Loucy (cell line): ENCODE results near the gene CCM2L.

Source experiments
- H2AFZ ChIP-seq: fragments of 200-600 bp; sonication (generic); 2 replicates; pipeline ENCODE4 v1.6.0; 2016; ENCODE audit warnings: antibody characterized with exemption, mild to moderate bottlenecking, low read length, moderate library complexity
- H3F3A ChIP-seq: fragments of 200-600 bp; 2 replicates; pipeline ENCODE4 v1.6.0; 2016; ENCODE audit warnings: antibody characterized with exemption, low read depth, mild to moderate bottlenecking
- H3K27me3 ChIP-seq: fragments of 200-600 bp; sonication (generic); 2 replicates; pipeline ENCODE4 v1.6.1; 2014; ENCODE audit warnings: low read length, mild to moderate bottlenecking; ENCODE audit not compliant: insufficient read depth, poor library complexity, severe bottlenecking
- H3K36me3 ChIP-seq: fragments of 200-600 bp; sonication (generic); 2 replicates; pipeline ENCODE4 v1.6.1; 2016; ENCODE audit warnings: low read length; ENCODE audit not compliant: insufficient read depth
- H3K4me1 ChIP-seq: fragments of 200-600 bp; sonication (generic); 2 replicates; pipeline ENCODE4 v1.5.1; 2014; ENCODE audit warnings: low read length, mild to moderate bottlenecking; ENCODE audit not compliant: insufficient read depth, poor library complexity, severe bottlenecking
- H3K4me2 ChIP-seq: fragments of 200-600 bp; sonication (generic); 2 replicates; pipeline ENCODE4 v1.6.0; 2014; ENCODE audit warnings: antibody characterized with exemption, low read length, low read depth, mild to moderate bottlenecking; ENCODE audit not compliant: poor library complexity, severe bottlenecking
- H3K4me3 ChIP-seq: fragments of 200-600 bp; sonication (generic); 2 replicates; pipeline ENCODE4 v1.5.1; 2014; ENCODE audit warnings: low read length, mild to moderate bottlenecking, mixed read lengths; ENCODE audit not compliant: poor library complexity, severe bottlenecking
- H3K79me2 ChIP-seq: fragments of 200-600 bp; sonication (generic); 2 replicates; pipeline ENCODE4 v1.6.1; 2014; ENCODE audit warnings: low read length; ENCODE audit not compliant: insufficient read depth
- H3K9ac ChIP-seq: fragments of 200-600 bp; sonication (generic); 2 replicates; pipeline ENCODE4 v1.6.0; 2014; ENCODE audit warnings: mild to moderate bottlenecking, low read depth, low read length, moderate library complexity; ENCODE audit not compliant: poor library complexity, severe bottlenecking
- H3K9me2 ChIP-seq: fragments of 200-600 bp; sonication (generic); replicated peaks from 2 replicates; pipeline ENCODE4 v1.6.1; 2016; ENCODE audit warnings: low read depth, low read length, mixed read lengths
- H3K9me3 ChIP-seq: fragments of 200-600 bp; sonication (generic); 2 replicates; pipeline ENCODE4 v1.6.1; 2014; ENCODE audit warnings: mild to moderate bottlenecking, antibody characterized with exemption, low read length, low read depth; ENCODE audit not compliant: insufficient read depth
- H4K20me1 ChIP-seq: fragments of 200-600 bp; sonication (generic); 2 replicates; pipeline ENCODE4 v1.6.0; 2014; ENCODE audit warnings: antibody characterized with exemption, low read length, mild to moderate bottlenecking; ENCODE audit not compliant: insufficient read depth, poor library complexity, severe bottlenecking
- EZH2phosphoT487 ChIP-seq: fragments of 200-600 bp; IDR thresholded peaks from 2 replicates; pipeline ENCODE4 v1.6.1; 2018; ENCODE audit warnings: antibody characterized with exemption, mild to moderate bottlenecking, moderate library complexity, borderline replicate concordance
- TF ChIP-seq, protein P1 (sequence below): fragments of 200-600 bp; sonication (generic); conservative IDR thresholded peaks from 2 replicates; pipeline ENCODE4 v1.5.1; 2014; ENCODE audit warnings: mild to moderate bottlenecking, antibody characterized with exemption, low read length

CCM2L gene

DNA sequence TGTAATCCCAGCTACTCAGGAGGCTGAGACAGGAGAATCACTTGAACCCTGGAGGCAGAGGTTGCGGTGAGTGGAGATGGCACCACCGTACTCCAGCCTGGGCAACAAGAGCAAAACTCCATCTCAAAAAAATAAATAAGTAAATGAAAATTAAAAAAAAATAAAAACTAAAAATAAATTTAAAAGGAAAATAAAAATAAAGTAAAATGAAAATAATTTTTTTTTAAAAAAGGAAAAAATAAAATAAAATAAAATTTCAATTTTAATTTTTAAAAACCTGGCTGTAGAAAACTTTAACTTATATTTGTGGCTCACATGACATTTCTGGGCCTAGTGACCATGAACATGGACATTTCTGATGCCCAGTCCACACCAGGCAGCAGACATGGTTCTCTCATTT is 57.9 kb downstream of the CCM2L start:
- Histone ChIP-seq H3K4me2 (no peak overlapping the region), H3K9me3 (no peaks in the 10 kb centered on the region), H2AFZ (no peak overlapping the region), H3K9me2 (no peaks in the 10 kb centered on the region), H3K79me2 (no peaks in the 10 kb centered on the region), H3K4me1 (no peaks in the 10 kb centered on the region), H3K36me3 (no peaks in the 10 kb centered on the region), H4K20me1 (no peaks in the 10 kb centered on the region), H3F3A (no peaks in the 10 kb centered on the region), H3K9ac (no peak overlapping the region), H3K27me3 (no peaks in the 10 kb centered on the region), H3K4me3 (no peak overlapping the region)
- TF ChIP-seq, protein P1, sequence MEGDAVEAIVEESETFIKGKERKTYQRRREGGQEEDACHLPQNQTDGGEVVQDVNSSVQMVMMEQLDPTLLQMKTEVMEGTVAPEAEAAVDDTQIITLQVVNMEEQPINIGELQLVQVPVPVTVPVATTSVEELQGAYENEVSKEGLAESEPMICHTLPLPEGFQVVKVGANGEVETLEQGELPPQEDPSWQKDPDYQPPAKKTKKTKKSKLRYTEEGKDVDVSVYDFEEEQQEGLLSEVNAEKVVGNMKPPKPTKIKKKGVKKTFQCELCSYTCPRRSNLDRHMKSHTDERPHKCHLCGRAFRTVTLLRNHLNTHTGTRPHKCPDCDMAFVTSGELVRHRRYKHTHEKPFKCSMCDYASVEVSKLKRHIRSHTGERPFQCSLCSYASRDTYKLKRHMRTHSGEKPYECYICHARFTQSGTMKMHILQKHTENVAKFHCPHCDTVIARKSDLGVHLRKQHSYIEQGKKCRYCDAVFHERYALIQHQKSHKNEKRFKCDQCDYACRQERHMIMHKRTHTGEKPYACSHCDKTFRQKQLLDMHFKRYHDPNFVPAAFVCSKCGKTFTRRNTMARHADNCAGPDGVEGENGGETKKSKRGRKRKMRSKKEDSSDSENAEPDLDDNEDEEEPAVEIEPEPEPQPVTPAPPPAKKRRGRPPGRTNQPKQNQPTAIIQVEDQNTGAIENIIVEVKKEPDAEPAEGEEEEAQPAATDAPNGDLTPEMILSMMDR: no peak
- no peak for TF ChIP-seq EZH2phosphoT487

DNA sequence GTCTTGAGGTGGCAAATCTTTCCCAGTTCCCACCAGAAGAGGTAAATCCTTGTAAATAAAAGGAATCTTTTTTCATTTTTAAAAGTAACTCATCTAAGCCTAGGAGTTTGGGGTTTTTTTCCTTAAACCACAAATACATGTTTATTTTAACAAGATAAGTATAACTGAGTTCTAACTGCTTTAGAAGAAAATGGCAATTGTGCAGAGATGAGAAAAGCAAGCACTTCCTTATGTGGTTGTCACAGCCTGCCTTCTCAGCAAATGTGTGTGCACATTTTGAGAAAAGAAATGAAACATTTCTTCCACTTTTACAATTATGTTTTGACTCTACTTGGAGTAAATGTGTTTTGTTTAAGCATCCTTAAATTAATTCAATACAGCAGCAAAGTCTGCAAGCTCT is 59.5 kb downstream of the CCM2L start:
- no peak overlapping the region for H3K4me2 ChIP-seq
- H3K9me3 ChIP-seq: no peaks in the 10 kb centered on the region
- H3K79me2 ChIP-seq: no peaks in the 10 kb centered on the region
- no peaks in the 10 kb centered on the region for H3K9me2 ChIP-seq
- no peaks in the 10 kb centered on the region for H3F3A ChIP-seq
- H3K36me3 ChIP-seq: no peaks in the 10 kb centered on the region
- peak overlapping the region; percentile 24; the same call in 1 of the 2 replicates for H2AFZ ChIP-seq
- no peaks in the 10 kb centered on the region for H3K27me3 ChIP-seq
- no peaks in the 10 kb centered on the region for H3K4me1 ChIP-seq
- TF ChIP-seq, protein P1: no peak
- TF ChIP-seq EZH2phosphoT487: no peak
- H3K4me3 ChIP-seq: no peak overlapping the region
- no peaks in the 10 kb centered on the region for H4K20me1 ChIP-seq
- no peak overlapping the region for H3K9ac ChIP-seq

DNA sequence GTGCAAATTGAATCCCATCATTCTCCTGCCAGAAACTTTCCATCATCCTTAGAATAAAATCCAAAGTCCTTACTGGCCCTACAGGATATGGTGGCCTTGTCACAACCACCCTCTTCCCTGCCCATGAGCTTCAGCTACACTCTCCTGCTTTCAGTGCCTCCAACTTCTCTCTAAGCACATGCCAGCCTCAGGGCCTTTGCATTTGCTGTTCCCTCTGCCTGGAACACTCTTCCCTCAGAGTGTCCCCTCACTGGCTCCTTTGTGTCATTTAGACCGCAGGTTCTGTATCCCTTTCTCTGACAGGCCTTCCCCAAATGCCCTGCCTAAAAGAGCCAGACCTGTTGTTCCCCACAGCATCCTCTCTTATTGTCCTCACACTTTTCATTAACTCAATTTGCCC is 60.0 kb downstream of the CCM2L start:
- no peaks in the 10 kb centered on the region for H3K9me3 ChIP-seq
- no peaks in the 10 kb centered on the region for H4K20me1 ChIP-seq
- H3F3A ChIP-seq: no peaks in the 10 kb centered on the region
- no peaks in the 10 kb centered on the region for H3K9me2 ChIP-seq
- H2AFZ ChIP-seq: peak overlapping the region; percentile 41; the same call in 1 of the 2 replicates
- TF ChIP-seq EZH2phosphoT487: no peak
- TF ChIP-seq, protein P1: no peak
- no peaks in the 10 kb centered on the region for H3K36me3 ChIP-seq
- H3K4me2 ChIP-seq: no peak overlapping the region
- H3K4me3 ChIP-seq: no peak overlapping the region
- H3K79me2 ChIP-seq: no peaks in the 10 kb centered on the region
- no peaks in the 10 kb centered on the region for H3K27me3 ChIP-seq
- H3K9ac ChIP-seq: no peak overlapping the region
- no peaks in the 10 kb centered on the region for H3K4me1 ChIP-seq
